ENCODE measurements around the gene ANKRD36B.
"Not testable (repeated sequence)": the region's sequence is repeated elsewhere in the genome, so short reads cannot be mapped to it uniquely, and the experiment has no call there.

- TF ChIP-seq CTCF, POLR2A, POLR2AphosphoS5 (IDR thresholded peaks at IDR 0.05): not testable (repeated sequence)
Measured at GRCh38 chr2:97593520-97593919, 3.8 kb upstream of the ANKRD36B start.

Data from breast epithelium (tissue), 3 donors.